Measurements from ENCODE around the gene SRRD.

SRRD gene

GRCh38 chr22:26464312-26464711 is 19.4 kb upstream of the SRRD start:
- Histone ChIP-seq H3K27ac (no peak overlapping the region), H3K4me3 (no peak overlapping the region), H3K4me1 (no peaks in the 10 kb centered on the region), H3K27me3 (no peaks in the 10 kb centered on the region), H3K9me3 (no peaks in the 10 kb centered on the region), H3K36me3 (peaks cover 74 to 98% (median 81%) of the 10 kb centered on the region in 3 donors)
- intact Hi-C loops (cut with DNase I; ENCODE audit: low total_unique reads) = no loop called here
- peak in 1 of 2 donors; percentile 65 for DNase-seq
- TF ChIP-seq, protein P1, sequence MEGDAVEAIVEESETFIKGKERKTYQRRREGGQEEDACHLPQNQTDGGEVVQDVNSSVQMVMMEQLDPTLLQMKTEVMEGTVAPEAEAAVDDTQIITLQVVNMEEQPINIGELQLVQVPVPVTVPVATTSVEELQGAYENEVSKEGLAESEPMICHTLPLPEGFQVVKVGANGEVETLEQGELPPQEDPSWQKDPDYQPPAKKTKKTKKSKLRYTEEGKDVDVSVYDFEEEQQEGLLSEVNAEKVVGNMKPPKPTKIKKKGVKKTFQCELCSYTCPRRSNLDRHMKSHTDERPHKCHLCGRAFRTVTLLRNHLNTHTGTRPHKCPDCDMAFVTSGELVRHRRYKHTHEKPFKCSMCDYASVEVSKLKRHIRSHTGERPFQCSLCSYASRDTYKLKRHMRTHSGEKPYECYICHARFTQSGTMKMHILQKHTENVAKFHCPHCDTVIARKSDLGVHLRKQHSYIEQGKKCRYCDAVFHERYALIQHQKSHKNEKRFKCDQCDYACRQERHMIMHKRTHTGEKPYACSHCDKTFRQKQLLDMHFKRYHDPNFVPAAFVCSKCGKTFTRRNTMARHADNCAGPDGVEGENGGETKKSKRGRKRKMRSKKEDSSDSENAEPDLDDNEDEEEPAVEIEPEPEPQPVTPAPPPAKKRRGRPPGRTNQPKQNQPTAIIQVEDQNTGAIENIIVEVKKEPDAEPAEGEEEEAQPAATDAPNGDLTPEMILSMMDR (IDR thresholded peaks at IDR 0.05) = no peak

GRCh38 chr22:26466196-26466595 is 17.5 kb upstream of the SRRD start:
- Histone ChIP-seq H3K36me3 (peaks cover 87 to 98% (median 89%) of the 10 kb centered on the region in 3 donors), H3K27me3 (no peaks in the 10 kb centered on the region), H3K4me3 (no peak overlapping the region), H3K4me1 (no peaks in the 10 kb centered on the region), H3K9me3 (no peaks in the 10 kb centered on the region), H3K27ac (no peak overlapping the region)
- peak in 1 of 2 donors; percentile 3 for DNase-seq
- TF ChIP-seq, protein P1 (IDR thresholded peaks at IDR 0.05) = no peak
- intact Hi-C loops (cut with DNase I; ENCODE audit: low total_unique reads) = no loop called here

GRCh38 chr22:26470807-26471206 is 12.9 kb upstream of the SRRD start:
- TF ChIP-seq, protein P1 (IDR thresholded peaks at IDR 0.05) = no peak
- intact Hi-C loops (cut with DNase I; ENCODE audit: low total_unique reads) = no loop called here
- peaks cover 81 to 97% (median 81%) of the 10 kb centered on the region in 3 donors for H3K36me3 ChIP-seq

DNA sequence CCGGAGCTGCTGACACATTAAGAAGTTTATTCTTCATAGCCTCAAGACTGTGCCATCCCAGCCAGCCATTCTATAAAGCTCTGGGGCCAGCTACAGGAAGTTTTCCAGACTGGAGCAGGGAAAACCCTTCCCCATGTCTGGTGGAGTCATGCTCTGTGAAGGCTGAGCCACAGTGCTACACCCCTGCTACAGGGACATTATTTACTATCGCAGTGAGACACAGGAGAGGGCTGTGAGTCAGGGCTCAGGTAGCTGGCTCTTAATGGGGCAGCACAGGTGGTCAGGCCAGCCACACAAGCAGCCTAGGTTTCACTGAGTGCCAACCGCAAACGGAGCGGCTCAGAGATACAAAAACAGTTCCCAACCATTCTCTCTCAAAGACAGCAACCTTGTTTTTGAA is 12.2 kb upstream of the SRRD start:
- TF ChIP-seq, protein P1 (IDR thresholded peaks at IDR 0.05) = no peak
- Histone ChIP-seq H3K4me3 (no peak overlapping the region), H3K36me3 (peaks cover 81 to 97% (median 81%) of the 10 kb centered on the region in 3 donors), H3K27me3 (no peaks in the 10 kb centered on the region), H3K27ac (no peak overlapping the region), H3K9me3 (no peaks in the 10 kb centered on the region), H3K4me1 (no peaks in the 10 kb centered on the region)
- intact Hi-C loops (cut with DNase I; ENCODE audit: low total_unique reads) = no loop called here
- DNase-seq = peak in 1 of 2 donors; percentile 15

More at GRCh38 chr22:26470807-26471206, 12.9 kb upstream of the SRRD start:
- Histone ChIP-seq H3K27me3 (no peaks in the 10 kb centered on the region), H3K27ac (no peak overlapping the region), H3K4me1 (no peaks in the 10 kb centered on the region), H3K4me3 (no peak overlapping the region), H3K9me3 (no peaks in the 10 kb centered on the region)
- DNase-seq = no peak

DNA sequence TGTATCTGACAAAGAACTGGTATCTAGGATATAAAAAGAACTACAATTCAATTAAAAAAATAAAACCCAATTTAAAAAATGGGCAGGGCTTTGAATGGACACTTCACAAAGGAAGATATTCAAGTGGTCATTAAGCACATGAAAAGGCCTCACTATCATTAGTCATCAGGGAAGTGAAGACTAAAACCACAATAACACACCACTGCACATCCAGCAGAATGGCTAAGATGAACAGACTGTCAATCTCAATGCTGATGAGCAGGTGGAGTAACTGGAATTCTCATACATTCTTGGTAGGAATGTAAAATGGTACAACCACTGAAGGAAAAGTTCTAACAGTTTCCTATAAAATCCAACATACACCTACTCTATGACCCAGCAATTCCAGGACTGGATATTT is 9.0 kb upstream of the SRRD start:
- no peak for DNase-seq
- Histone ChIP-seq H3K4me1 (peaks cover 0 to 5% (median 2%) of the 10 kb centered on the region in 4 donors), H3K4me3 (no peak overlapping the region), H3K36me3 (peaks cover 65 to 79% (median 66%) of the 10 kb centered on the region in 3 donors), H3K27ac (no peak overlapping the region), H3K9me3 (no peaks in the 10 kb centered on the region), H3K27me3 (no peaks in the 10 kb centered on the region)
- intact Hi-C loops (cut with DNase I; ENCODE audit: low total_unique reads) = no loop called here
- TF ChIP-seq, protein P1 (IDR thresholded peaks at IDR 0.05) = no peak
